ENCODE measurements around the gene CASQ2. TPM values are rescaled to one million over a fixed set of nuclear protein-coding genes. Genes with fewer than 3 reads are reported as not detected.

CASQ2 gene
- polyA plus RNA-seq, 3 donors: not detected

- Mint-ChIP-seq H3K27me3 (ENCODE audit: low read depth in 3 of 3) (no peaks in the 10 kb centered on the region), H3K9me3 (peaks cover 0 to 5% (median 0%) of the 10 kb centered on the region in 7 donors), H3K27ac (peak overlapping the region in 4 of 7 donors; percentile 6 to 77 (median 37)), H3K4me3 (no peak overlapping the region), H3K36me3 (peaks cover 8 to 23% of the 10 kb centered on the region in 2 donors), H3K4me1 (peaks cover 5% of the 10 kb centered on the region)
- Histone ChIP-seq H3K4me3 (replicated peaks in 1 of 3; ENCODE audit: low read depth in 2 of 3, low read length in 3 of 3) (no peak overlapping the region), H3K79me2 (ENCODE audit: insufficient read depth, low read length) (no peaks in the 10 kb centered on the region), H3K9ac (ENCODE audit: insufficient read depth, low read length, poor library complexity, severe bottlenecking) (no peak overlapping the region), H2AFZ (ENCODE audit: insufficient read depth, low read depth, low read length, poor library complexity, severe bottlenecking) (no peak overlapping the region), H3K4me1 (ENCODE audit: control insufficient read depth in 1 of 2, insufficient read depth in 2 of 2, low read length in 2 of 2) (no peaks in the 10 kb centered on the region), H3K4me2 (replicated peaks; ENCODE audit: extremely low read depth, low read length, poor library complexity, severe bottlenecking) (no peak overlapping the region), H3K27me3 (ENCODE audit: control insufficient read depth in 2 of 2, insufficient read depth in 2 of 2, low read length in 2 of 2) (no peaks in the 10 kb centered on the region), H3K9me3 (replicated peaks in 1 of 2; ENCODE audit: control insufficient read depth in 1 of 2, insufficient read depth in 1 of 2, low read length in 2 of 2) (no peaks in the 10 kb centered on the region), H4K20me1 (ENCODE audit: insufficient read depth, low read length) (no peaks in the 10 kb centered on the region), H3K36me3 (replicated peaks in 1 of 2; ENCODE audit: control insufficient read depth in 1 of 2, insufficient read depth in 2 of 2, low read length in 2 of 2) (peaks cover 14 to 45% of the 10 kb centered on the region in 2 donors), H3K27ac (ENCODE audit: low read depth in 1 of 2, low read length in 2 of 2) (no peak overlapping the region)
- intact Hi-C loops (cut with micrococcal nuclease): no loop called here
- TF ChIP-seq CTCF (IDR thresholded peaks at IDR 0.05): no peak
- no peak for DNase-seq
- WGBS (ENCODE audit: insufficient coverage): 100% methylated on average over 3 of the region's 4 CpGs
Measured at GRCh38 chr1:115666702-115667101, 101.8 kb downstream of the CASQ2 start.

- no peak overlapping the region for H3K27ac ChIP-seq (ENCODE audit: low read depth in 1 of 2, low read length in 2 of 2)
- H3K27ac Mint-ChIP-seq: peak overlapping the region in 1 of 7 donors; percentile 8
- H4K20me1 ChIP-seq (ENCODE audit: insufficient read depth, low read length): no peaks in the 10 kb centered on the region
- peak overlapping the region in 1 of 2 donors; percentile 31 for H3K4me3 Mint-ChIP-seq
- H3K4me1 Mint-ChIP-seq: peaks cover 5% of the 10 kb centered on the region
- TF ChIP-seq CTCF (IDR thresholded peaks at IDR 0.05): no peak
- no peak overlapping the region for H3K9ac ChIP-seq (ENCODE audit: insufficient read depth, low read length, poor library complexity, severe bottlenecking)
- H3K36me3 ChIP-seq (replicated peaks in 1 of 2; ENCODE audit: control insufficient read depth in 1 of 2, insufficient read depth in 2 of 2, low read length in 2 of 2): peaks cover 14 to 45% of the 10 kb centered on the region in 2 donors
- peaks cover 8 to 23% of the 10 kb centered on the region in 2 donors for H3K36me3 Mint-ChIP-seq
- intact Hi-C loops (cut with micrococcal nuclease): no loop called here
- H3K4me2 ChIP-seq (replicated peaks; ENCODE audit: extremely low read depth, low read length, poor library complexity, severe bottlenecking): no peak overlapping the region
- no peak overlapping the region for H2AFZ ChIP-seq (ENCODE audit: insufficient read depth, low read depth, low read length, poor library complexity, severe bottlenecking)
- no peaks in the 10 kb centered on the region for H3K79me2 ChIP-seq (ENCODE audit: insufficient read depth, low read length)
- peaks cover 0 to 5% (median 0%) of the 10 kb centered on the region in 7 donors for H3K9me3 Mint-ChIP-seq
- no peaks in the 10 kb centered on the region for H3K9me3 ChIP-seq (replicated peaks in 1 of 2; ENCODE audit: control insufficient read depth in 1 of 2, insufficient read depth in 1 of 2, low read length in 2 of 2)
- DNase-seq: no peak
- no peaks in the 10 kb centered on the region for H3K27me3 Mint-ChIP-seq (ENCODE audit: low read depth in 3 of 3)
- 93% methylated on average over 2 of the region's 6 CpGs for WGBS (ENCODE audit: insufficient coverage)
- no peaks in the 10 kb centered on the region for H3K27me3 ChIP-seq (ENCODE audit: control insufficient read depth in 2 of 2, insufficient read depth in 2 of 2, low read length in 2 of 2)
- H3K4me1 ChIP-seq (ENCODE audit: control insufficient read depth in 1 of 2, insufficient read depth in 2 of 2, low read length in 2 of 2): no peaks in the 10 kb centered on the region
- no peak overlapping the region for H3K4me3 ChIP-seq (replicated peaks in 1 of 3; ENCODE audit: low read depth in 2 of 3, low read length in 3 of 3)
Measured at GRCh38 chr1:115666206-115666605, 102.3 kb downstream of the CASQ2 start.
